Right lobe of liver (tissue), 6 donors: ENCODE data around the gene SERPIND1. TPM values are rescaled to one million over a fixed set of nuclear protein-coding genes. Genes with fewer than 3 reads are reported as not detected.

Experiments
- ATAC-seq, 4 donors: fragments of 200-7000 bp; cut with Tn5 transposase; one replicate each; pipeline ENCODE4 v1.9.1; 2020; ENCODE audit warnings: mild to moderate bottlenecking in 4 of 4, moderate library complexity in 4 of 4
- DNase-seq, 3 donors: peaks; one replicate each; pipeline ENCODE4 v3.0.0-alpha.2; 2020
- H3K27ac ChIP-seq, 3 donors: fragments of 200-600 bp; one replicate each; pipeline ENCODE4 v1.8.0; 2022
- H3K27me3 ChIP-seq, 2 donors: fragments of 200-600 bp; one replicate each; pipeline ENCODE4 v1.8.0; 2022
- H3K36me3 ChIP-seq, 4 donors: fragments of 200-600 bp; sonication (generic) in 1 of 4; one replicate each; pipeline versions ENCODE4 v1.5.1 to v1.8.0; 2017 to 2022; ENCODE audit warnings: control low read depth in 1 of 4
- H3K4me1 ChIP-seq, 4 donors: fragments of 200-600 bp; sonication (generic) in 1 of 4; one replicate each; pipeline versions ENCODE4 v1.5.1 to v1.8.0; 2017 to 2022; ENCODE audit warnings: control low read depth in 1 of 4
- H3K4me3 ChIP-seq, 3 donors: fragments of 200-600 bp; one replicate each; pipeline ENCODE4 v1.8.0; 2022
- H3K9me3 ChIP-seq, 4 donors: fragments of 200-600 bp; sonication (generic) in 1 of 4; one replicate each; pipeline versions ENCODE4 v1.5.1 to v1.8.0; 2017 to 2022; ENCODE audit warnings: control low read depth in 1 of 4
- CTCF ChIP-seq, 4 donors: fragments of 200-600 bp in 3 of 4; fragments of 450-650 bp in 1 of 4; IDR thresholded peaks; one replicate each; pipeline versions ENCODE4 v1.5.1 to v1.8.0; 2016 to 2022; ENCODE audit warnings: antibody characterized with exemption in 4 of 4, mild to moderate bottlenecking in 2 of 4
- POLR2A ChIP-seq: fragments of 450-650 bp; IDR thresholded peaks from one replicate; pipeline ENCODE4 v1.6.1; 2017; ENCODE audit warnings: antibody characterized with exemption, mild to moderate bottlenecking
- WGBS: methylation state at CpG from one replicate; pipeline ENCODE4 v1.1.6; 2018; ENCODE audit warnings: low coverage, low lambda C conversion rate; ENCODE audit not compliant: insufficient coverage; ENCODE audit errors: missing lambda C conversion rate; 5-methylcytosine and 5-hydroxymethylcytosine counted together
- intact Hi-C, 2 donors: fragments of 100-400 bp; cut with DNase I; formaldehyde crosslinking; loops; one replicate each; pipeline versions ENCODE4 v1.11.2 to v1.14.1; 2022
- total RNA-seq, 6 experiments: library from RNA; depleted of rRNA in 2 of 6; stranded (reverse); fragments of >200 nt in 2 of 6; fragmentation: NEBNext Ultra II Directional in 3 of 6; extraction: Animal tissue kit (Norgen Biotek cat#: 25700) in 3 of 6; gene quantifications; one replicate each; pipeline versions ENCODE4 v1.1.0 to v1.2.4, GENCODE V29; 2016 to 2023
- donor health status: DM: no; HTN: yes; CAD: no.
- donor health status: DM: no; HTN: no; CAD: no.
- donor health status: DM: no; HTN: no; CAD: no.
- donor health status: DM: no; HTN: yes; CAD: no.
- donor health status: DM: no; HTN: yes; CAD: no.

SERPIND1 gene
- total RNA-seq, 6 experiments from 2014 or later = 49.7 to 615 (median 331) TPM

- Histone ChIP-seq H3K4me3 (no peak overlapping the region), H3K36me3 (peaks cover 0 to 72% (median 12%) of the 10 kb centered on the region in 4 donors), H3K9me3 (no peaks in the 10 kb centered on the region), H3K27me3 (no peaks in the 10 kb centered on the region), H3K4me1 (peaks cover 0 to 95% (median 38%) of the 10 kb centered on the region in 4 donors), H3K27ac (peak overlapping the region in 2 of 3 donors; percentile 73 to 93)
- DNase-seq (no peak), ATAC-seq (no peak)
- 63% methylated on average over 3 of the region's 3 CpGs for WGBS
- no peak for TF ChIP-seq POLR2A
- no peak for TF ChIP-seq CTCF (IDR thresholded peaks at IDR 0.05)
- intact Hi-C loops = no loop called here
These were observed 11.5 kb downstream of the SERPIND1 start for GRCh38 chr22:20785415-20785814.

- TF ChIP-seq POLR2A (no peak), CTCF (IDR thresholded peaks at IDR 0.05) (no peak)
- peak overlapping the region; percentile 7 to 93 (median 73) for H3K27ac ChIP-seq
- peaks cover 0 to 71% (median 12%) of the 10 kb centered on the region in 4 donors for H3K36me3 ChIP-seq
- H3K4me1 ChIP-seq = peaks cover 0 to 94% (median 37%) of the 10 kb centered on the region in 4 donors
- no peaks in the 10 kb centered on the region for H3K27me3 ChIP-seq
- DNase-seq (no peak), ATAC-seq (no peak)
- WGBS = 39% methylated on average over 2 of the region's 8 CpGs
- intact Hi-C loops = no loop called here
- H3K9me3 ChIP-seq = no peaks in the 10 kb centered on the region
- no peak overlapping the region for H3K4me3 ChIP-seq
These were observed 12.1 kb downstream of the SERPIND1 start for GRCh38 chr22:20786048-20786447.

GRCh38 chr22:20786536-20786979, 12.6 kb downstream of the SERPIND1 start:
- no peaks in the 10 kb centered on the region for H3K27me3 ChIP-seq
- peaks cover 0 to 94% (median 37%) of the 10 kb centered on the region in 4 donors for H3K4me1 ChIP-seq
- H3K4me3 ChIP-seq = no peak overlapping the region
- peak overlapping the region; percentile 35 to 93 (median 73) for H3K27ac ChIP-seq
- H3K9me3 ChIP-seq = no peaks in the 10 kb centered on the region
- TF ChIP-seq POLR2A (no peak), CTCF (IDR thresholded peaks at IDR 0.05) (no peak)
- peak; percentile 57 to 64 (median 62) for ATAC-seq
- H3K36me3 ChIP-seq = peaks cover 0 to 66% (median 10%) of the 10 kb centered on the region in 4 donors
- peak in 2 of 3 donors; percentile 60 to 61 for DNase-seq
- intact Hi-C loops = no loop called here
- WGBS = 25% methylated on average over 5 of the region's 10 CpGs

- Histone ChIP-seq H3K4me1 (peaks cover 0 to 94% (median 37%) of the 10 kb centered on the region in 4 donors), H3K4me3 (no peak overlapping the region), H3K9me3 (no peaks in the 10 kb centered on the region), H3K27ac (peak overlapping the region; percentile 35 to 93 (median 39)), H3K36me3 (peaks cover 0 to 60% (median 11%) of the 10 kb centered on the region in 4 donors), H3K27me3 (no peaks in the 10 kb centered on the region)
- TF ChIP-seq CTCF (IDR thresholded peaks at IDR 0.05) (no peak), POLR2A (no peak)
- ATAC-seq (no peak), DNase-seq (no peak)
- intact Hi-C loops = no loop called here
- WGBS = no CpG with 5 or more reads among the region's 4 CpGs
These were observed 13.3 kb downstream of the SERPIND1 start for GRCh38 chr22:20787223-20787622.
